CD4-positive, alpha-beta T cell (primary cell): Measurements from ENCODE around the gene CMIP. TPM values are rescaled to one million over a fixed set of nuclear protein-coding genes. Genes with fewer than 3 reads are reported as not detected.

Source experiments
- ATAC-seq: fragments of 200-7000 bp; cut with Tn5 transposase; one replicate; pipeline ENCODE4 v1.10.0; 2022; ENCODE audit warnings: mild to moderate bottlenecking; ENCODE audit not compliant: poor library complexity
- CTCF ChIA-PET: fragments of 350-600 bp; sonication (Branson Sonifier 250); formaldehyde crosslinking; loops from one replicate; lab custom pipeline; 2021; ENCODE audit warnings: antibody characterized with exemption, inconsistent platforms; lab: Charles Lee
- POLR2A ChIA-PET: fragments of 350-600 bp; sonication (Branson Sonifier 250); formaldehyde crosslinking; loops from one replicate; lab custom pipeline; 2021; ENCODE audit warnings: antibody characterized with exemption, inconsistent platforms; lab: Charles Lee
- DNase-seq, 14 experiments: peaks; one replicate each; pipeline ENCODE4 v3.0.0-alpha.2; 2013 to 2020; ENCODE audit warnings: mixed read lengths in 2 of 14
- H3K27ac ChIP-seq, 2 donors: one replicate each; pipeline versions ENCODE4 v1.5.1 to v1.7.0; 2013; ENCODE audit warnings: low read length in 2 of 2, low read depth in 1 of 2, mild to moderate bottlenecking in 1 of 2
- H3K27me3 ChIP-seq, 2 experiments: 1 replicate in 1 of 2; 2 replicates in 1 of 2; pipeline versions ENCODE4 v1.6.1 to v1.7.0; 2013; ENCODE audit warnings: low read length in 2 of 2, control low read depth in 1 of 2, mild to moderate bottlenecking in 1 of 2, moderate library complexity in 1 of 2; ENCODE audit not compliant: insufficient read depth in 2 of 2, control insufficient read depth in 1 of 2
- H3K36me3 ChIP-seq: one replicate; pipeline ENCODE4 v1.6.1; 2013; ENCODE audit warnings: low read length, control low read depth; ENCODE audit not compliant: insufficient read depth
- H3K4me1 ChIP-seq: one replicate; pipeline ENCODE4 v1.6.1; 2013; ENCODE audit warnings: low read length, control low read depth; ENCODE audit not compliant: insufficient read depth
- H3K4me3 ChIP-seq: one replicate; pipeline ENCODE4 v1.5.1; 2013; ENCODE audit warnings: mild to moderate bottlenecking, low read length, moderate library complexity
- H3K9me3 ChIP-seq, 2 experiments: 1 replicate in 1 of 2; 2 replicates in 1 of 2; pipeline versions ENCODE4 v1.6.1 to v1.7.0; 2013; ENCODE audit warnings: low read length in 2 of 2, mild to moderate bottlenecking in 2 of 2, control low read depth in 1 of 2, moderate library complexity in 1 of 2; ENCODE audit not compliant: control insufficient read depth in 1 of 2, insufficient read depth in 1 of 2
- H3K27ac Mint-ChIP-seq: one replicate; pipeline ENCODE4 v1.8.0; 2020; ENCODE audit warnings: mixed read lengths
- H3K27me3 Mint-ChIP-seq: one replicate; pipeline ENCODE4 v1.8.0; 2021; ENCODE audit warnings: mixed read lengths
- H3K36me3 Mint-ChIP-seq: one replicate; pipeline ENCODE4 v1.8.0; 2021; ENCODE audit warnings: low read depth, mixed read lengths
- H3K4me1 Mint-ChIP-seq: one replicate; pipeline ENCODE4 v1.8.0; 2021; ENCODE audit warnings: low read depth, mixed read lengths
- H3K4me3 Mint-ChIP-seq: one replicate; pipeline ENCODE4 v1.8.0; 2020; ENCODE audit warnings: mild to moderate bottlenecking, mixed read lengths
- H3K9me3 Mint-ChIP-seq: one replicate; pipeline ENCODE4 v1.8.0; 2020; ENCODE audit warnings: mixed read lengths
- intact Hi-C, 2 experiments: fragments of 100-400 bp; cut with DNase I in 1 of 2; cut with micrococcal nuclease in 1 of 2; formaldehyde crosslinking; loops; one replicate each; pipeline versions ENCODE4 v1.15.1 to v1.9.0; 2023 to 2025; cut with DNase I, micrococcal nuclease
- total RNA-seq, 174 experiments: library from RNA in 2 of 174; stranded (reverse) in 2 of 174; gene quantifications; one replicate each; pipeline ENCODE4 v1.2.3 and lab custom pipeline; 2021 to 2026
- TF ChIP-seq, protein P1 (sequence below): fragments of 200-600 bp; IDR thresholded peaks from one replicate; pipeline ENCODE4 v1.8.0; 2022; ENCODE audit warnings: antibody characterized with exemption, mild to moderate bottlenecking

Gene CMIP
- total RNA-seq, 2 experiments from 2014 or later, result 33.5 to 35.3 TPM

DNA sequence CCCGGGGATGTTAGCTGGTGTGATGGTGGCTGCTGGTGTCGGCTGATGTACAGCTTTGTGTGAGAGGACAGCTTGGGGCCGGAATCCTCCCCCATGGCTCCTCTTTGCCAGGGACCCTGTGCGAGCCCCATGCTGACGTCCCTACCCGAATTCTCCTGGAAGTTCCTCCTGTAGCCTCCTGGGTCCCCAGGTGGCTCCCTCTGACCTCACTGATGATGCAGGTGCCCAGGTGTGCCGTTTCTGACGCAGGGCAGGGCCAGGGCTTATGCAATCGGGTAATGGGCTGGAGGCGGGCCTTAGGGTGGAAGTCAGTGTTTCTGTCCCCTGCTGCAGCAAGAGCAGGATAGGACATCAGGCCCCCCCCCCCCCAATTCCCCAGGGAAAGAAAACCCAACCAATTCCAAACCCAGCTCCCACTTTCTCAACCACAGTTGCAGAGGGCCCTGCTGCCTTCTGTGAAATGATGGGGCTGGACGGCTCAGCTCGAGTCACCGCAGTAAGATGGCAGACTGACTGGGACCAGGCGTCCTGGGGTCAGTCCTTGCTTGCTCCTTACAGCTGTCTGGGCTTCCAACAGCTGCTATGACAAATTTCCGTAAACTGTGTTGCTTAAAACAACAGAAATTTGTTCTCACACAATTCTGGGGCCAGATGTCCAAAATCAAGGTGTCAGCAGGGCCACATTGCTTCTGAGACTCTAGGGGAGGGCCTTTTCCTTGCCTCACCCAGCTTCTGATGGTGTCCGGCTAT, 195.5 kb downstream of the CMIP start:
- TF ChIP-seq, protein P1, sequence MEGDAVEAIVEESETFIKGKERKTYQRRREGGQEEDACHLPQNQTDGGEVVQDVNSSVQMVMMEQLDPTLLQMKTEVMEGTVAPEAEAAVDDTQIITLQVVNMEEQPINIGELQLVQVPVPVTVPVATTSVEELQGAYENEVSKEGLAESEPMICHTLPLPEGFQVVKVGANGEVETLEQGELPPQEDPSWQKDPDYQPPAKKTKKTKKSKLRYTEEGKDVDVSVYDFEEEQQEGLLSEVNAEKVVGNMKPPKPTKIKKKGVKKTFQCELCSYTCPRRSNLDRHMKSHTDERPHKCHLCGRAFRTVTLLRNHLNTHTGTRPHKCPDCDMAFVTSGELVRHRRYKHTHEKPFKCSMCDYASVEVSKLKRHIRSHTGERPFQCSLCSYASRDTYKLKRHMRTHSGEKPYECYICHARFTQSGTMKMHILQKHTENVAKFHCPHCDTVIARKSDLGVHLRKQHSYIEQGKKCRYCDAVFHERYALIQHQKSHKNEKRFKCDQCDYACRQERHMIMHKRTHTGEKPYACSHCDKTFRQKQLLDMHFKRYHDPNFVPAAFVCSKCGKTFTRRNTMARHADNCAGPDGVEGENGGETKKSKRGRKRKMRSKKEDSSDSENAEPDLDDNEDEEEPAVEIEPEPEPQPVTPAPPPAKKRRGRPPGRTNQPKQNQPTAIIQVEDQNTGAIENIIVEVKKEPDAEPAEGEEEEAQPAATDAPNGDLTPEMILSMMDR, result no peak
- H3K27me3 Mint-ChIP-seq, result no peaks in the 10 kb centered on the region
- CTCF ChIA-PET, result interaction anchor here (0.9 kb wide), 1 partner anchor 90 kb away, joined by 3 read pairs; no protein-coding TSS in a partner anchor
- Histone ChIP-seq H3K27me3 (no peaks in the 10 kb centered on the region), H3K9me3 (no peaks in the 10 kb centered on the region), H3K36me3 (peaks cover 6% of the 10 kb centered on the region), H3K27ac (no peak overlapping the region), H3K4me3 (no peak overlapping the region), H3K4me1 (peaks cover 3% of the 10 kb centered on the region)
- intact Hi-C loops, result no loop called here
- peaks cover 34% of the 10 kb centered on the region for H3K4me1 Mint-ChIP-seq
- POLR2A ChIA-PET, result no interaction called here
- no peaks in the 10 kb centered on the region for H3K9me3 Mint-ChIP-seq
- no peak for ATAC-seq
- no peak for DNase-seq
- H3K27ac Mint-ChIP-seq, result no peak overlapping the region
- H3K36me3 Mint-ChIP-seq, result peaks cover 4% of the 10 kb centered on the region
- H3K4me3 Mint-ChIP-seq, result no peak overlapping the region

DNA sequence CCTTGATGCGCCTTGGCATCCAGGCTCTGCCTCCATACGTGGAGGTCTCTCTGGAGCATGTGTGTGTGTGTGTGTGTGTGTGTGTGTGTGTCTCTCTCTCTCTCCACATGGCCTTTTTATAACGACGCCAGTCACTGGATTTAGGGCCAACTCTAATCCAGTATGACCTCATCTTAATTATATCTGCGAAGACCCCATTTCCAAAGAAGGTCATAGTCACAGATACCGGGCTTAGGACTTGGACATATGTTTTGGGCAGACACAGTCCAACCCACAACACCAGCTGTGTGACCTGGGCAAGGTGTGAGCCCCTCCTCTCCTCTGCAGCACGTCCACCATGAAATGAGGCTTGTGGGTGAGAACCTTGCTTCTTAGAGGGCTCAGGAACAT, 196.1 kb downstream of the CMIP start:
- DNase-seq, result no peak
- Mint-ChIP-seq H3K4me3 (no peak overlapping the region), H3K36me3 (peaks cover 4% of the 10 kb centered on the region), H3K9me3 (no peaks in the 10 kb centered on the region), H3K27me3 (no peaks in the 10 kb centered on the region), H3K4me1 (peaks cover 30% of the 10 kb centered on the region), H3K27ac (no peak overlapping the region)
- H3K9me3 ChIP-seq, result no peaks in the 10 kb centered on the region
- H3K4me3 ChIP-seq, result no peak overlapping the region
- intact Hi-C loops, result no loop called here
- H3K27ac ChIP-seq, result no peak overlapping the region
- peaks cover 3% of the 10 kb centered on the region for H3K4me1 ChIP-seq
- no peak for ATAC-seq
- peaks cover 6% of the 10 kb centered on the region for H3K36me3 ChIP-seq
- ChIA-PET CTCF (interaction anchor here (0.9 kb wide), 1 partner anchor 89 kb away, joined by 3 read pairs; no protein-coding TSS in a partner anchor), POLR2A (interaction anchor here (0.6 kb wide), 1 partner anchor 1060 kb away, joined by 3 read pairs; no protein-coding TSS in a partner anchor)
- TF ChIP-seq, protein P1, result no peak
- H3K27me3 ChIP-seq, result no peaks in the 10 kb centered on the region

DNA sequence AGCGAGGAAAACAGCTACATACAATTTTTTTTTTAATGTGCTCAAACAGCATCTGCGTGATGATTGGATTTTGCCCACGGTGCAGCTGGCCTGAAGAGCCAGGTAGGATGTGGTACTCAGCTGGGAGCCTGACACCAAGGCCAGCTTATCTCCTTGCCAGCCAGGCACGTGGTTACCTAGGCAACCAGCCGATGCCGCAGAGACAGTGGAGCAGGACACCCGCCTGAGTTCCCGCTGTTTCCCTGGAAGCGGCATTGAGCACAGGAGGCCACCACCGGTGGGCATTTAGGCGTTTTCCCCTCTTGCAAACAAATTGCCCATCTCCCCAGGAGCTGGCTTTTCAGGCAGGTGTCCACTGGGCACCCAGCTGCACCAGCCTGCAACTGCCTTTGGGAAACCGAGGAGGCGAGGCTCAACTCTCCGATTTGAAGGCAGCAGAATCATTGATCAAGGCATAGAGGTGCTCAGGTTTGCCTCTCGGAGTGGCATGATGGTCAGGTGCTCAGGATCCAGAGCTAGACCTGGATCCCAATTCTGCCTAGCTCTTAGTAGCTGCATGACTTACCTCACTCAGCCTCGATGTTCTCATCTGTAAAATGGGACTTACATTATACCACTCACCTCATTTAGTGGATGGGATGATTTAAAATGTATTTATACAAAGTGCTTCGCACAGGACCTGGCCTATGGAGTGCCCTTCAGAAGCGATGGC, 196.9 kb downstream of the CMIP start:
- no peaks in the 10 kb centered on the region for H3K9me3 Mint-ChIP-seq
- Histone ChIP-seq H3K9me3 (no peaks in the 10 kb centered on the region), H3K36me3 (peaks cover 6% of the 10 kb centered on the region), H3K27ac (no peak overlapping the region), H3K27me3 (no peaks in the 10 kb centered on the region), H3K4me3 (no peak overlapping the region), H3K4me1 (peaks cover 3% of the 10 kb centered on the region)
- H3K36me3 Mint-ChIP-seq, result peaks cover 4% of the 10 kb centered on the region
- no peaks in the 10 kb centered on the region for H3K27me3 Mint-ChIP-seq
- CTCF ChIA-PET, result no interaction called here
- H3K4me1 Mint-ChIP-seq, result peaks cover 31% of the 10 kb centered on the region
- no peak overlapping the region for H3K27ac Mint-ChIP-seq
- TF ChIP-seq, protein P1, result no peak
- H3K4me3 Mint-ChIP-seq, result no peak overlapping the region
- DNase-seq (no peak), ATAC-seq (no peak)
- POLR2A ChIA-PET, result interaction anchor here (0.6 kb wide), 1 partner anchor 1061 kb away, joined by 3 read pairs; no protein-coding TSS in a partner anchor
- intact Hi-C loops, result no loop called here
